Mesendoderm (in vitro differentiated cells): Measurements from ENCODE around the gene FAM170B.

ENCODE experiments used
- DNase-seq: peaks from one replicate; pipeline ENCODE4 v3.0.0; 2013
- H2AK5ac ChIP-seq: 2 replicates; pipeline ENCODE4 v1.6.1; 2013; ENCODE audit warnings: low read length, inconsistent platforms
- H2BK120ac ChIP-seq: 2 replicates; pipeline ENCODE4 v1.6.1; 2013; ENCODE audit warnings: low read depth, mild to moderate bottlenecking, low read length, moderate library complexity, mixed read lengths
- H2BK15ac ChIP-seq: replicated peaks from 2 replicates; pipeline ENCODE4 v1.6.1; 2013; ENCODE audit warnings: low read depth, mild to moderate bottlenecking, moderate library complexity
- H2BK5ac ChIP-seq: 2 replicates; pipeline ENCODE4 v1.6.1; 2013; ENCODE audit warnings: low read length, inconsistent platforms
- H3K18ac ChIP-seq: 2 replicates; pipeline ENCODE4 v1.6.1; 2013; ENCODE audit warnings: mild to moderate bottlenecking, low read length, mixed read lengths
- H3K23ac ChIP-seq: one replicate; pipeline ENCODE4 v1.6.1; 2013; ENCODE audit warnings: low read length
- H3K27ac ChIP-seq: 2 replicates; pipeline ENCODE4 v1.5.1; 2013; ENCODE audit warnings: low read depth, mild to moderate bottlenecking, inconsistent platforms, low read length, moderate library complexity
- H3K27me3 ChIP-seq: 2 replicates; pipeline ENCODE4 v1.6.1; 2013; ENCODE audit warnings: low read length, control low read depth, mild to moderate bottlenecking, inconsistent platforms; ENCODE audit not compliant: insufficient read depth, poor library complexity
- H3K36me3 ChIP-seq: 2 replicates; pipeline ENCODE4 v1.6.1; 2013; ENCODE audit warnings: low read length, inconsistent platforms; ENCODE audit not compliant: control insufficient read depth, insufficient read depth
- H3K4ac ChIP-seq: one replicate; pipeline ENCODE4 v1.6.1; 2013; ENCODE audit warnings: low read depth, mild to moderate bottlenecking, low read length, moderate library complexity
- H3K4me1 ChIP-seq: 2 replicates; pipeline ENCODE4 v1.6.1; 2013; ENCODE audit warnings: low read depth, low read length, inconsistent platforms; ENCODE audit not compliant: control insufficient read depth
- H3K4me2 ChIP-seq: 2 replicates; pipeline ENCODE4 v1.6.1; 2013; ENCODE audit warnings: low read length
- H3K4me3 ChIP-seq: 2 replicates; pipeline ENCODE4 v1.5.1; 2013; ENCODE audit warnings: mild to moderate bottlenecking, low read length
- H3K56ac ChIP-seq: one replicate; pipeline ENCODE4 v1.6.1; 2013; ENCODE audit warnings: low read length
- H3K79me1 ChIP-seq: 2 replicates; pipeline ENCODE4 v1.6.1; 2013; ENCODE audit warnings: low read length, inconsistent platforms
- H3K79me2 ChIP-seq: 2 replicates; pipeline ENCODE4 v1.6.1; 2013; ENCODE audit warnings: mild to moderate bottlenecking, low read length; ENCODE audit not compliant: control insufficient read depth, insufficient read depth
- H3K9ac ChIP-seq: 2 replicates; pipeline ENCODE4 v1.6.1; 2013; ENCODE audit warnings: low read length, inconsistent platforms
- H4K5ac ChIP-seq: one replicate; pipeline ENCODE4 v1.6.1; 2013; ENCODE audit warnings: low read length
- H4K8ac ChIP-seq: one replicate; pipeline ENCODE4 v1.6.1; 2013; ENCODE audit warnings: low read depth, mild to moderate bottlenecking, control low read depth, low read length, moderate library complexity
- WGBS: extraction: QIAGEN DNeasy Blood & Tissue Kit; methylation state at CpG from one replicate; pipeline ENCODE4 v1.1.7; 2013; ENCODE audit warnings: low lambda C conversion rate, missing lambda C conversion rate; ENCODE audit not compliant: insufficient coverage; ENCODE audit errors: extremely low coverage; 5-methylcytosine and 5-hydroxymethylcytosine counted together

The FAM170B gene

GRCh38 chr10:49177391-49178355, 43.9 kb upstream of the FAM170B start:
- no peak for DNase-seq
- Histone ChIP-seq H3K27ac (no peak overlapping the region), H3K79me1 (no peaks in the 10 kb centered on the region), H3K4me2 (no peak overlapping the region), H4K8ac (no peak overlapping the region), H3K23ac (no peak overlapping the region), H3K18ac (no peak overlapping the region), H3K9ac (no peak overlapping the region), H2BK15ac (no peak overlapping the region), H3K36me3 (no peaks in the 10 kb centered on the region), H4K5ac (no peak overlapping the region), H2BK5ac (no peak overlapping the region), H2BK120ac (no peak overlapping the region), H3K4me1 (peaks cover 4% of the 10 kb centered on the region), H3K27me3 (no peaks in the 10 kb centered on the region), H3K4ac (no peak overlapping the region), H3K4me3 (no peak overlapping the region), H2AK5ac (no peak overlapping the region), H3K79me2 (no peaks in the 10 kb centered on the region), H3K56ac (no peak overlapping the region)
- WGBS: no CpG with 5 or more reads among the region's 9 CpGs

- Histone ChIP-seq H3K79me1 (no peaks in the 10 kb centered on the region), H3K23ac (no peak overlapping the region), H3K27me3 (no peaks in the 10 kb centered on the region), H3K27ac (no peak overlapping the region), H2BK5ac (no peak overlapping the region), H3K36me3 (no peaks in the 10 kb centered on the region), H4K8ac (no peak overlapping the region), H3K18ac (no peak overlapping the region), H3K4me1 (peaks cover 7% of the 10 kb centered on the region), H2BK120ac (no peak overlapping the region), H3K9ac (no peak overlapping the region), H3K4ac (no peak overlapping the region), H2AK5ac (no peak overlapping the region), H2BK15ac (no peak overlapping the region), H4K5ac (no peak overlapping the region), H3K4me3 (no peak overlapping the region), H3K56ac (no peak overlapping the region), H3K4me2 (no peak overlapping the region), H3K79me2 (no peaks in the 10 kb centered on the region)
- WGBS: no CpG with 5 or more reads among the region's 19 CpGs
- DNase-seq: no peak
Measured at GRCh38 chr10:49176310-49177268, 42.8 kb upstream of the FAM170B start.

- no CpG with 5 or more reads among the region's 8 CpGs for WGBS
- no peak overlapping the region for H4K5ac ChIP-seq
- H3K4ac ChIP-seq: no peak overlapping the region
- H3K79me2 ChIP-seq: no peaks in the 10 kb centered on the region
- no peak overlapping the region for H3K27ac ChIP-seq
- DNase-seq: no peak
- H2AK5ac ChIP-seq: no peak overlapping the region
- H3K4me1 ChIP-seq: peaks cover 7% of the 10 kb centered on the region
- H3K4me3 ChIP-seq: no peak overlapping the region
- no peak overlapping the region for H4K8ac ChIP-seq
- no peak overlapping the region for H2BK15ac ChIP-seq
- H3K56ac ChIP-seq: no peak overlapping the region
- H2BK120ac ChIP-seq: no peak overlapping the region
- no peak overlapping the region for H3K23ac ChIP-seq
- no peaks in the 10 kb centered on the region for H3K27me3 ChIP-seq
- no peaks in the 10 kb centered on the region for H3K79me1 ChIP-seq
- no peak overlapping the region for H3K4me2 ChIP-seq
- no peak overlapping the region for H2BK5ac ChIP-seq
- no peak overlapping the region for H3K9ac ChIP-seq
- H3K18ac ChIP-seq: no peak overlapping the region
- H3K36me3 ChIP-seq: no peaks in the 10 kb centered on the region
Measured at GRCh38 chr10:49175587-49176309, 41.9 kb upstream of the FAM170B start.

GRCh38 chr10:49174926-49175500, 41.2 kb upstream of the FAM170B start:
- Histone ChIP-seq H2BK15ac (no peak overlapping the region), H3K23ac (no peak overlapping the region), H2AK5ac (no peak overlapping the region), H4K5ac (no peak overlapping the region), H3K27ac (no peak overlapping the region), H3K27me3 (no peaks in the 10 kb centered on the region), H3K18ac (no peak overlapping the region), H3K4me2 (no peak overlapping the region), H3K79me1 (no peaks in the 10 kb centered on the region), H3K56ac (no peak overlapping the region), H3K36me3 (no peaks in the 10 kb centered on the region), H3K9ac (no peak overlapping the region), H3K4ac (no peak overlapping the region), H3K4me3 (no peak overlapping the region), H3K79me2 (no peaks in the 10 kb centered on the region), H2BK120ac (no peak overlapping the region), H3K4me1 (peaks cover 7% of the 10 kb centered on the region), H2BK5ac (no peak overlapping the region), H4K8ac (no peak overlapping the region)
- peak; percentile 15 for DNase-seq
- WGBS: no CpG with 5 or more reads among the region's 10 CpGs

- Histone ChIP-seq H3K9ac (no peak overlapping the region), H3K18ac (no peak overlapping the region), H3K27me3 (no peaks in the 10 kb centered on the region), H2BK120ac (no peak overlapping the region), H3K36me3 (no peaks in the 10 kb centered on the region), H3K4me1 (peaks cover 7% of the 10 kb centered on the region), H3K4me2 (no peak overlapping the region), H3K23ac (no peak overlapping the region), H2AK5ac (no peak overlapping the region), H3K79me2 (no peaks in the 10 kb centered on the region), H3K4ac (no peak overlapping the region), H3K56ac (no peak overlapping the region), H3K79me1 (no peaks in the 10 kb centered on the region), H2BK15ac (no peak overlapping the region), H2BK5ac (no peak overlapping the region), H3K27ac (no peak overlapping the region), H4K5ac (no peak overlapping the region), H3K4me3 (no peak overlapping the region), H4K8ac (no peak overlapping the region)
- no CpG with 5 or more reads among the region's 15 CpGs for WGBS
- DNase-seq: peak; percentile 14
Measured at GRCh38 chr10:49174261-49174925, 40.6 kb upstream of the FAM170B start.
